A549 (cell line): ENCODE data around the gene MYH16. TPM values are rescaled to one million over a fixed set of nuclear protein-coding genes. Genes with fewer than 3 reads are reported as not detected.

ENCODE experiments used
- ATAC-seq, 2 experiments: fragments of 200-7000 bp in 1 of 2; fragments of >200 bp in 1 of 2; cut with Nextera tagmentation in 1 of 2; cut with Tn5 transposase in 1 of 2; 3 replicates each; pipeline versions ENCODE4 v1.8.0 to v1.9.1; 2018 to 2020; ENCODE audit warnings: mild to moderate bottlenecking in 1 of 2, moderate library complexity in 1 of 2
- CTCF ChIA-PET: fragments of 300-600 bp; sonication (Branson Sonifier 250); formaldehyde crosslinking; extraction: SDS; loops from one replicate; lab custom pipeline; 2021; ENCODE audit warnings: antibody characterized with exemption, inconsistent platforms; lab: Yijun Ruan, JAX
- POLR2A ChIA-PET: fragments of 350-600 bp; formaldehyde crosslinking; extraction: SDS; loops from one replicate; lab custom pipeline; 2021; ENCODE audit warnings: antibody characterized with exemption, inconsistent platforms; lab: Yijun Ruan, JAX
- DNase-seq, 2 experiments: peaks; one replicate each; pipeline versions ENCODE4 v3.0.0 to v3.0.0-alpha.2; 2011 to 2016; ENCODE audit warnings: low read depth in 1 of 2, low spot score in 1 of 2
- FAIRE-seq: peaks from 2 replicates; lab custom pipeline; 2011; peaks lifted over from hg19 to GRCh38; lab: Jason Lieb, UNC
- H3K27ac ChIP-seq, 2 experiments: fragments of >200 bp; sonication (Bioruptor Twin); formaldehyde crosslinking; 3 replicates each; pipeline ENCODE4 v1.5.1; 2016 to 2017
- H3K4me1 ChIP-seq: fragments of >200 bp; sonication (Bioruptor Twin); formaldehyde crosslinking; 3 replicates; pipeline ENCODE4 v1.6.1; 2016
- H3K4me2 ChIP-seq: fragments of >200 bp; sonication (Bioruptor Twin); formaldehyde crosslinking; 3 replicates; pipeline ENCODE4 v1.6.1; 2016
- H3K4me3 ChIP-seq: fragments of >200 bp; sonication (Bioruptor Twin); formaldehyde crosslinking; 3 replicates; pipeline ENCODE4 v1.5.1; 2016
- H3K9me3 ChIP-seq: fragments of >200 bp; sonication (Bioruptor Twin); formaldehyde crosslinking; 3 replicates; pipeline ENCODE4 v1.6.1; 2016
- ATOH8 ChIP-seq: fragments of 250-450 bp; sonication (Bioruptor Pico); IDR thresholded peaks from 2 replicates; pipeline ENCODE4 v1.5.0; 2020; ENCODE audit warnings: low read depth, mild to moderate bottlenecking, moderate library complexity
- BHLHE40 ChIP-seq: IDR thresholded peaks from 2 replicates; pipeline ENCODE4 v1.6.1; 2012; ENCODE audit warnings: low read depth, low read length, inconsistent platforms
- CBX2 ChIP-seq: fragments of 200-600 bp; sonication (generic); IDR thresholded peaks from 2 replicates; pipeline ENCODE4 v1.6.1; 2016; ENCODE audit warnings: low read depth, mild to moderate bottlenecking, borderline replicate concordance
- CBX8 ChIP-seq: fragments of 200-600 bp; sonication (generic); IDR thresholded peaks from 2 replicates; pipeline ENCODE4 v1.6.1; 2016
- CEBPB ChIP-seq, 2 experiments: fragments of >200 bp in 1 of 2; sonication (Bioruptor Twin) in 1 of 2; formaldehyde crosslinking in 1 of 2; IDR thresholded peaks; 2 replicates each; pipeline ENCODE4 v1.6.1; 2012 to 2016
- CHD2 ChIP-seq: fragments of 150-350 bp; IDR thresholded peaks from 2 replicates; pipeline ENCODE4 v1.6.1; 2014; ENCODE audit warnings: low read length; ENCODE audit not compliant: partially characterized antibody
- E2F6 ChIP-seq: IDR thresholded peaks from 2 replicates; pipeline ENCODE4 v1.6.1; 2012; ENCODE audit warnings: low read depth, borderline replicate concordance
- EP300 ChIP-seq, 2 experiments: fragments of >200 bp; sonication (Bioruptor Twin); formaldehyde crosslinking; IDR thresholded peaks; 2 replicates in 1 of 2; 3 replicates in 1 of 2; pipeline ENCODE4 v1.6.1; 2016 to 2017
- FOSB ChIP-seq: fragments of 250-450 bp; sonication (Bioruptor Pico); IDR thresholded peaks from 2 replicates; pipeline ENCODE4 v1.5.0; 2020; ENCODE audit warnings: mild to moderate bottlenecking, moderate library complexity
- FOXS1 ChIP-seq: fragments of 250-450 bp; sonication (Bioruptor Pico); IDR thresholded peaks from 2 replicates; pipeline ENCODE4 v1.5.0; 2020; ENCODE audit warnings: mild to moderate bottlenecking, moderate library complexity
- HES2 ChIP-seq: fragments of >200 bp; sonication (Bioruptor Twin); formaldehyde crosslinking; IDR thresholded peaks from 2 replicates; pipeline ENCODE4 v1.6.1; 2016
- HOXA7 ChIP-seq: fragments of 250-450 bp; sonication (Bioruptor Pico); IDR thresholded peaks from 2 replicates; pipeline ENCODE4 v1.5.0; 2020; ENCODE audit warnings: mild to moderate bottlenecking, moderate library complexity
- MAFK ChIP-seq: fragments of 450-650 bp; IDR thresholded peaks from 2 replicates; pipeline ENCODE4 v1.6.1; 2014; ENCODE audit not compliant: partially characterized antibody
- MYC ChIP-seq: IDR thresholded peaks from 2 replicates; pipeline ENCODE4 v1.6.1; 2012; ENCODE audit warnings: mild to moderate bottlenecking, inconsistent platforms, low read length, improper control_type of control experiment, borderline replicate concordance
- NFE2L2 ChIP-seq: fragments of 150-350 bp; conservative IDR thresholded peaks from 2 replicates; pipeline ENCODE4 v1.6.1; 2014; ENCODE audit warnings: low read length
- NR3C1 ChIP-seq: fragments of >200 bp; sonication (Bioruptor Twin); formaldehyde crosslinking; IDR thresholded peaks from 3 replicates; pipeline ENCODE4 v1.6.1; 2017
- PBX3 ChIP-seq: IDR thresholded peaks from 2 replicates; pipeline ENCODE4 v1.6.1; 2012
- RARB ChIP-seq: fragments of 250-450 bp; sonication (Bioruptor Pico); IDR thresholded peaks from 2 replicates; pipeline ENCODE4 v1.8.0; 2021; ENCODE audit warnings: mild to moderate bottlenecking, moderate library complexity
- SMC3 ChIP-seq: fragments of >200 bp; sonication (Bioruptor Twin); formaldehyde crosslinking; IDR thresholded peaks from 3 replicates; pipeline ENCODE4 v1.6.1; 2018; ENCODE audit warnings: inconsistent platforms
- TFCP2L1 ChIP-seq: fragments of 250-450 bp; sonication (Bioruptor Pico); IDR thresholded peaks from 2 replicates; pipeline ENCODE4 v1.5.0; 2021; ENCODE audit warnings: mild to moderate bottlenecking
- TP53 ChIP-seq: fragments of 250-450 bp; sonication (Bioruptor Pico); IDR thresholded peaks from 2 replicates; pipeline ENCODE4 v1.5.0; 2021; ENCODE audit warnings: mild to moderate bottlenecking, moderate library complexity
- WGBS: methylation state at CpG from one replicate; pipeline ENCODE4 v1.1.6; 2017; ENCODE audit errors: missing lambda C conversion rate; 5-methylcytosine and 5-hydroxymethylcytosine counted together
- polyA plus RNA-seq, 4 experiments: library from polyadenylated mRNA; depleted of rRNA in 3 of 4; stranded (reverse); fragments of >200 nt; fragmentation: RNase III in 1 of 4; extraction: RNeasy Plus Mini Kit Qiagen cat#74134 plus additional on column Dnase treatment in 1 of 4; gene quantifications; 2 replicates in 3 of 4; 3 replicates in 1 of 4; pipeline ENCODE4 v1.2.3, GENCODE V29; 2011 to 2017
- TF ChIP-seq, protein P1 (sequence below): fragments of >200 bp; sonication (Bioruptor Twin); formaldehyde crosslinking; IDR thresholded peaks from 3 replicates; pipeline ENCODE4 v1.6.1; 2016
- TF ChIP-seq, protein P2 (sequence below): fragments of 150-350 bp; IDR thresholded peaks from 2 replicates; pipeline ENCODE4 v1.6.1; 2014; ENCODE audit warnings: low read depth, mild to moderate bottlenecking, low read length

The MYH16 gene
- polyA plus RNA-seq, 2 of the 4 experiments (the other 2 are of a cell fraction), result 0.28 to 0.31 TPM

GRCh38 chr7:99293650-99294049, 21.0 kb downstream of the MYH16 start:
- Histone ChIP-seq H3K27ac (no peak overlapping the region), H3K9me3 (no peaks in the 10 kb centered on the region), H3K4me1 (no peaks in the 10 kb centered on the region), H3K4me2 (no peak overlapping the region), H3K4me3 (no peak overlapping the region)
- no peak for ATAC-seq
- ChIA-PET POLR2A (no interaction called here), CTCF (interaction anchor here (0.7 to 5.0 kb wide), 8 partner anchors 14 to 253 kb away, joined by 3 to 23 read pairs (median 4); no protein-coding TSS in a partner anchor)
- TF ChIP-seq CBX2 (no peak), TFCP2L1 (no peak), MAFK (no peak)
- TF ChIP-seq, protein P1, sequence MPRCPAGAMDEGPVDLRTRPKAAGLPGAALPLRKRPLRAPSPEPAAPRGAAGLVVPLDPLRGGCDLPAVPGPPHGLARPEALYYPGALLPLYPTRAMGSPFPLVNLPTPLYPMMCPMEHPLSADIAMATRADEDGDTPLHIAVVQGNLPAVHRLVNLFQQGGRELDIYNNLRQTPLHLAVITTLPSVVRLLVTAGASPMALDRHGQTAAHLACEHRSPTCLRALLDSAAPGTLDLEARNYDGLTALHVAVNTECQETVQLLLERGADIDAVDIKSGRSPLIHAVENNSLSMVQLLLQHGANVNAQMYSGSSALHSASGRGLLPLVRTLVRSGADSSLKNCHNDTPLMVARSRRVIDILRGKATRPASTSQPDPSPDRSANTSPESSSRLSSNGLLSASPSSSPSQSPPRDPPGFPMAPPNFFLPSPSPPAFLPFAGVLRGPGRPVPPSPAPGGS, result no peak
- DNase-seq, result no peak
- no peak for FAIRE-seq
- 72% methylated on average over 4 of the region's 4 CpGs for WGBS

GRCh38 chr7:99296471-99296870, 23.8 kb downstream of the MYH16 start:
- TF ChIP-seq FOSB (CRISPR knock-in tag) (no peak), NFE2L2 (no peak), CBX8 (no peak), SMC3 (no peak), PBX3 (no peak), CEBPB (IDR thresholded peaks at IDR 0.05) (no peak), TP53 (CRISPR knock-in tag) (no peak), HOXA7 (CRISPR knock-in tag) (no peak), EP300 (IDR thresholded peaks at IDR 0.05) (no peak), CHD2 (no peak), FOXS1 (CRISPR knock-in tag) (no peak), NR3C1 (no peak), E2F6 (no peak), RARB (CRISPR knock-in tag) (no peak), HES2 (no peak), ATOH8 (CRISPR knock-in tag) (no peak), MYC (no peak), BHLHE40 (no peak)
- TF ChIP-seq, protein P2, sequence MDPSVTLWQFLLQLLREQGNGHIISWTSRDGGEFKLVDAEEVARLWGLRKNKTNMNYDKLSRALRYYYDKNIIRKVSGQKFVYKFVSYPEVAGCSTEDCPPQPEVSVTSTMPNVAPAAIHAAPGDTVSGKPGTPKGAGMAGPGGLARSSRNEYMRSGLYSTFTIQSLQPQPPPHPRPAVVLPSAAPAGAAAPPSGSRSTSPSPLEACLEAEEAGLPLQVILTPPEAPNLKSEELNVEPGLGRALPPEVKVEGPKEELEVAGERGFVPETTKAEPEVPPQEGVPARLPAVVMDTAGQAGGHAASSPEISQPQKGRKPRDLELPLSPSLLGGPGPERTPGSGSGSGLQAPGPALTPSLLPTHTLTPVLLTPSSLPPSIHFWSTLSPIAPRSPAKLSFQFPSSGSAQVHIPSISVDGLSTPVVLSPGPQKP, result no peak

More at GRCh38 chr7:99296471-99296870, 23.8 kb downstream of the MYH16 start:
- no peak overlapping the region for H3K4me3 ChIP-seq
- POLR2A ChIA-PET, result no interaction called here
- H3K27ac ChIP-seq, result no peak overlapping the region
- peak; percentile 39 to 54; a peak in 4 of 6 replicates for ATAC-seq
- no peak for DNase-seq
- WGBS, result 86% methylated on average over 5 of the region's 5 CpGs
- CTCF ChIA-PET, result interaction anchor here (0.8 to 1.5 kb wide), 3 partner anchors 9 to 16 kb away, joined by 3 to 8 read pairs (median 3); no protein-coding TSS in a partner anchor
- no peaks in the 10 kb centered on the region for H3K9me3 ChIP-seq
- H3K4me1 ChIP-seq, result no peaks in the 10 kb centered on the region
- no peak overlapping the region for H3K4me2 ChIP-seq
- FAIRE-seq, result no peak
